Gastrocnemius medialis (tissue), 4 donors: ENCODE results near the gene BIN2. TPM values are rescaled to one million over a fixed set of nuclear protein-coding genes. Genes with fewer than 3 reads are reported as not detected.

ENCODE experiments used
- ATAC-seq, 2 donors: fragments of 150-250 bp; one replicate each; pipeline ENCODE4 v1.9.1; 2016
- DNase-seq, 2 donors: peaks; one replicate each; pipeline ENCODE4 v3.0.0-alpha.2; 2019
- H3K27ac ChIP-seq, 4 donors: fragments of 200-600 bp; sonication (generic); 1 replicate in 1 of 4; 2 replicates in 3 of 4; pipeline ENCODE4 v1.5.1; 2016 to 2018; ENCODE audit warnings: mild to moderate bottlenecking in 2 of 4, moderate library complexity in 1 of 4
- H3K27me3 ChIP-seq, 3 donors: fragments of 200-600 bp; sonication (generic) in 2 of 3; 1 replicate in 1 of 3; 2 replicates in 2 of 3; pipeline versions ENCODE4 v1.5.1 to v1.6.0; 2016 to 2019; ENCODE audit warnings: mild to moderate bottlenecking in 1 of 3, moderate library complexity in 1 of 3
- H3K36me3 ChIP-seq, 2 donors: fragments of 200-600 bp; sonication (generic) in 1 of 2; one replicate each; pipeline ENCODE4 v1.5.1; 2017 to 2018
- H3K4me1 ChIP-seq, 2 donors: fragments of 200-600 bp; sonication (generic) in 1 of 2; one replicate each; pipeline ENCODE4 v1.5.1; 2016 to 2017; ENCODE audit warnings: mild to moderate bottlenecking in 2 of 2
- H3K4me3 ChIP-seq, 4 donors: fragments of 200-600 bp; sonication (generic) in 3 of 4; 1 replicate in 1 of 4; 2 replicates in 3 of 4; pipeline ENCODE4 v1.5.1; 2016 to 2019; ENCODE audit warnings: mild to moderate bottlenecking in 2 of 4
- H3K9me3 ChIP-seq, 3 donors: fragments of 200-600 bp; sonication (generic) in 2 of 3; 1 replicate in 1 of 3; 2 replicates in 2 of 3; pipeline ENCODE4 v1.5.1; 2016 to 2019
- POLR2A ChIP-seq, 2 donors: fragments of 450-650 bp; IDR thresholded peaks; one replicate each; pipeline ENCODE4 v1.6.1; 2017; ENCODE audit warnings: antibody characterized with exemption in 2 of 2, mild to moderate bottlenecking in 2 of 2, moderate library complexity in 2 of 2
- in situ Hi-C, 4 donors: fragments of 200-750 bp; cut with MboI; loops; one replicate each; pipeline versions ENCODE4 v1.15.0 to v1.8.0; 2017; ENCODE audit warnings: low sequenced_read_pairs in 4 of 4
- intact Hi-C: fragments of 100-400 bp; cut with DNase I; formaldehyde crosslinking; loops from one replicate; pipeline ENCODE4 v1.15.1; 2023; ENCODE audit warnings: low total_unique reads
- total RNA-seq, 4 donors: library from RNA; depleted of rRNA; stranded (reverse); fragments of >200 nt; gene quantifications; one replicate each; pipeline versions ENCODE4 v1.1.0 to v1.2.3, GENCODE V29; 2016
- TF ChIP-seq, protein P1 (sequence below), 5 experiments: fragments of 450-650 bp in 3 of 5; fragments of 200-600 bp in 2 of 5; sonication (generic) in 2 of 5; IDR thresholded peaks in 4 of 5; conservative IDR thresholded peaks in 1 of 5; 1 replicate in 4 of 5; 2 replicates in 1 of 5; pipeline ENCODE4 v1.5.1; 2016 to 2019; ENCODE audit warnings: antibody characterized with exemption in 5 of 5, mild to moderate bottlenecking in 3 of 5, moderate library complexity in 3 of 5

The BIN2 gene
- total RNA-seq, 4 donors from 2014 or later: 0.87 to 1.3 (median 1.2) TPM

DNA sequence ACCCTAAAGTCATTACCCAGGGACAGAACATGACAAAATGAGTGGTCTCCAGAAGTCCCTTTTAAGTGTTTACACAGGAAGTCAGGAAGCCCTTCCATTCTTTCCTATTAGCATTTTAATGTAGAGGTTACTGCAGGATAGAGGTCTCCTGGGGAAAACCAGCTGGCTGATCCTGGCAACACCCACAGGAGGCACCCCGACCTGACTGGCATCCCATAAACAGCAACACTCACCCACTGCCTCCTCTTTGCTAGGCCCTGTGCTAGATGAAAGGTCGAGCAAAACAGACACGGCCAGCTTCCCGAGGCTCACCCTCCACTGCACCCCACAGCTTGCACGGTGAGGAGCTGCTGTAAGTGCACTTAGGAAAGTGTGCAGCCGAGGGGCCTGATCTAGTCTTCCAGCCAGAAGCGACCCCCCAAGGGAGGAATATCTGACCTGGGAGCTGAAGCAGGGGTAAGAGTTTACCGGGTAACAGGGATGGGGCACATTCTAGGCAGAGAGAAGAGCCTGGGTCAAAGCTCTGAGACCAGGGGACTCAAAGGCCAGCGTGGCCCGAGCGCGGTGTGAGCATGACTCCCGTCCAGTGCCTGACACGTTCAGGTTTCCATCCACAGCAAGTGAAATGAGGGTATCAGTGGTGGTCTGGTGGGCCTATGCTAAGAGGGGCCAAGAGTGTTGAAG lies 76.3 kb downstream of the BIN2 start:
- no peak overlapping the region for H3K27ac ChIP-seq
- no peak for TF ChIP-seq POLR2A (IDR thresholded peaks at IDR 0.05)
- TF ChIP-seq, protein P1, sequence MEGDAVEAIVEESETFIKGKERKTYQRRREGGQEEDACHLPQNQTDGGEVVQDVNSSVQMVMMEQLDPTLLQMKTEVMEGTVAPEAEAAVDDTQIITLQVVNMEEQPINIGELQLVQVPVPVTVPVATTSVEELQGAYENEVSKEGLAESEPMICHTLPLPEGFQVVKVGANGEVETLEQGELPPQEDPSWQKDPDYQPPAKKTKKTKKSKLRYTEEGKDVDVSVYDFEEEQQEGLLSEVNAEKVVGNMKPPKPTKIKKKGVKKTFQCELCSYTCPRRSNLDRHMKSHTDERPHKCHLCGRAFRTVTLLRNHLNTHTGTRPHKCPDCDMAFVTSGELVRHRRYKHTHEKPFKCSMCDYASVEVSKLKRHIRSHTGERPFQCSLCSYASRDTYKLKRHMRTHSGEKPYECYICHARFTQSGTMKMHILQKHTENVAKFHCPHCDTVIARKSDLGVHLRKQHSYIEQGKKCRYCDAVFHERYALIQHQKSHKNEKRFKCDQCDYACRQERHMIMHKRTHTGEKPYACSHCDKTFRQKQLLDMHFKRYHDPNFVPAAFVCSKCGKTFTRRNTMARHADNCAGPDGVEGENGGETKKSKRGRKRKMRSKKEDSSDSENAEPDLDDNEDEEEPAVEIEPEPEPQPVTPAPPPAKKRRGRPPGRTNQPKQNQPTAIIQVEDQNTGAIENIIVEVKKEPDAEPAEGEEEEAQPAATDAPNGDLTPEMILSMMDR (IDR thresholded peaks at IDR 0.05 in 4 of 5, conservative IDR thresholded peaks at IDR 0.05 in 1 of 5): no peak
- H3K4me3 ChIP-seq: no peak overlapping the region
- H3K27me3 ChIP-seq: no peaks in the 10 kb centered on the region
- H3K36me3 ChIP-seq: peaks cover 0 to 4% of the 10 kb centered on the region in 2 donors
- intact Hi-C loops (no loop called here), in situ Hi-C loops (no loop called here)
- H3K4me1 ChIP-seq: peaks cover 8 to 16% of the 10 kb centered on the region in 2 donors
- no peaks in the 10 kb centered on the region for H3K9me3 ChIP-seq
- ATAC-seq: no peak
- no peak for DNase-seq

DNA sequence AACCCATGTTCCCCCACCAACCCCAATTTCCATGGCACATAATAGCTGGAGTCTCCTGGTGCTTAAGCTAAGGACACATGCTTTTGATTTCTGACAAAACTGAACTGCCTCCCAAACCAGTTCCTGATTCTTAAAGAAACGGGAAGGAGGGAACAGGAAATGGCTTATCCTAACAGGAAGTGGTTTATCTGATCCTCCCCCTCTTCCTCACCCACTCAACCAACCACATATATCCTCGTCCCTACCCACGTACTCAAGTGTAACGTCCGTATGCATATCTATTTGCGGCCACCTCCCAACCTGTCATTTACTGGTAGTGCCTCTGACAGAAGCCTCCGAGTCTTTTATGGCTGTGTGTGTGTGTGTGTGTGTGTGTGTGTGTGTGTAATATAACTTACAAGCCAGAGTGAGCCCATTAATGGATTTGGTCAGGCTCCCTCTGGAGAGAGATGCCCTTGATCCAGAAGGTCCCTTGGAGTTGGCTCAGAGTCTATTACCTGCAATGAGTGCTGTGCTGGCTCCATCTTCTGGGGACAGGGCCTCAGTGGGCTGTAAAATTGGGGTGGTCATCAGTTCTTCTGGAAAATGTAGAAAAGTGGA lies 77.6 kb downstream of the BIN2 start:
- Histone ChIP-seq H3K4me3 (no peak overlapping the region), H3K9me3 (no peaks in the 10 kb centered on the region), H3K27ac (peak overlapping the region in 1 of 4 donors; percentile 3), H3K36me3 (peaks cover 0 to 17% of the 10 kb centered on the region in 2 donors), H3K4me1 (peaks cover 11 to 16% of the 10 kb centered on the region in 2 donors), H3K27me3 (no peaks in the 10 kb centered on the region)
- ATAC-seq: peak in 1 of 2 donors; percentile 26
- intact Hi-C loops: no loop called here
- in situ Hi-C loops: no loop called here
- DNase-seq: no peak
- TF ChIP-seq, protein P1 (IDR thresholded peaks at IDR 0.05 in 4 of 5, conservative IDR thresholded peaks at IDR 0.05 in 1 of 5): no peak
- no peak for TF ChIP-seq POLR2A (IDR thresholded peaks at IDR 0.05)

DNA sequence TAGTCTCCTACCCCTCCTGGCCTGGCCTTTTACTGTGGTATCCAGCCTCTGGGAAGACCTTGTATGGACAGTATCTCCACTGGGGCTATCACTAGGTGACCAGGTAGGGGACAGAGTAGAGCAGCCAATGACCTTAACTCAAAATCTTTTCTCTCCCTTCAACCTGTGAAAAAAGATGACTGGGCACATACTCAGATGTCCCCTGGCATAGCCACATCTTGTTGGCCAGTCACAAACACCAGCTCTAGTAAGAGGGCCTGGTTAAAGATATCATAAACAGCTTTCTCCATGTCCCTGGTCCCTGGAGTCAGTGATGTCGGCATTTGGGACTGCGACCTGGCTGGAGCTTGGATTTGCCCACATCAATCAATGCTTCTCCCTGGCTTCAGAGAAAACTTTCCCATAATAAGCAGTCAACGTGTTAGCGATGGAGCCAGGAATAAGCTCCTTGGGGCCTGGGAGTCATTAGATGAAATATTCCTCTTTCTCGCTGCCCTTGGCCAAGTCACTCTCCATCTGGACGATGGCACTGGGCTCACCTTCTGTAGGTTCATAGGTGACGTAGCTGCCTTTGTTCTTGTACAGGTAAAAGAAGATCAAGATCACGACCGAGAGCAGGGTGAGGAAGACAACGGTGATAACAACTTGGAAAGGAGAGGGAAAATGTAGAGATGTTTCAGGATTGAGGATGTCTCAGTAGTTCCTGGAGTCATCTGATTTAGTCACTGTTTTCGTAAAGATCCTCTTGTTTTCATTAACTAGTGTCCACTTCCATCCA lies 78.3 kb downstream of the BIN2 start:
- Histone ChIP-seq H3K36me3 (peaks cover 0 to 24% of the 10 kb centered on the region in 2 donors), H3K4me3 (no peak overlapping the region), H3K27ac (peak overlapping the region in 1 of 4 donors; percentile 3), H3K27me3 (no peaks in the 10 kb centered on the region), H3K9me3 (no peaks in the 10 kb centered on the region), H3K4me1 (peaks cover 17 to 20% of the 10 kb centered on the region in 2 donors)
- intact Hi-C loops (no loop called here), in situ Hi-C loops (no loop called here)
- TF ChIP-seq, protein P1 (IDR thresholded peaks at IDR 0.05 in 4 of 5, conservative IDR thresholded peaks at IDR 0.05 in 1 of 5): no peak
- TF ChIP-seq POLR2A (IDR thresholded peaks at IDR 0.05): no peak
- DNase-seq (no peak), ATAC-seq (no peak)

DNA sequence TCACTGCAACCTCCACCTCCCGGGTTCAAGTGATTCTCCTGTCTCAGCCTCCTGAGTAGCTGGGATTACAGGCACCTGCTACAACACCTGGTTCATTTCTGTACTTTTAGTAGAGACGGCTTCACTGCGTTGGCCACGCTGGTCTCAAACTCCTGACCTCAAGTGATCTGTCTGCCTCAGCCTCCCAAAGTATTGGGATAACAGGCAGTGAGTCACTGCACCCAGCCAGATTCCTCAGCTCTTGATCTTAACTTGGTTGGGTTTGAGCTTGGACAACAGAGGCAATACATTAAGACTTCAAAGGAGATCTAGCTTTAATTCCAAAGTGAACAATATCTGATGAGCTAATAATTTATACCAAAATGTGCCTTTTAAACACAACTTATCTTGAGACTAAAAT lies 79.7 kb downstream of the BIN2 start:
- H3K36me3 ChIP-seq: peaks cover 0 to 31% of the 10 kb centered on the region in 2 donors
- no peak for TF ChIP-seq POLR2A (IDR thresholded peaks at IDR 0.05)
- TF ChIP-seq, protein P1 (IDR thresholded peaks at IDR 0.05 in 4 of 5, conservative IDR thresholded peaks at IDR 0.05 in 1 of 5): no peak
- ATAC-seq (no peak), DNase-seq (no peak)
- intact Hi-C loops (no loop called here), in situ Hi-C loops (no loop called here)
- H3K27me3 ChIP-seq: no peaks in the 10 kb centered on the region
- H3K9me3 ChIP-seq: no peaks in the 10 kb centered on the region
- H3K4me3 ChIP-seq: no peak overlapping the region
- H3K4me1 ChIP-seq: peaks cover 30% of the 10 kb centered on the region in 2 donors
- H3K27ac ChIP-seq: no peak overlapping the region
